Neural progenitor cell (in vitro differentiated cells): ENCODE measurements around the gene INSR.

Experiments used
- EZH2 ChIP-seq: fragments of 200-600 bp; sonication (generic); IDR thresholded peaks from 2 replicates; pipeline ENCODE4 v1.6.1; 2017; ENCODE audit warnings: antibody characterized with exemption, mild to moderate bottlenecking, moderate library complexity
- TF ChIP-seq, protein P1 (sequence below): fragments of 200-600 bp; sonication (generic); IDR thresholded peaks from 2 replicates; pipeline ENCODE4 v1.5.1; 2017; ENCODE audit warnings: antibody characterized with exemption, mild to moderate bottlenecking

DNA sequence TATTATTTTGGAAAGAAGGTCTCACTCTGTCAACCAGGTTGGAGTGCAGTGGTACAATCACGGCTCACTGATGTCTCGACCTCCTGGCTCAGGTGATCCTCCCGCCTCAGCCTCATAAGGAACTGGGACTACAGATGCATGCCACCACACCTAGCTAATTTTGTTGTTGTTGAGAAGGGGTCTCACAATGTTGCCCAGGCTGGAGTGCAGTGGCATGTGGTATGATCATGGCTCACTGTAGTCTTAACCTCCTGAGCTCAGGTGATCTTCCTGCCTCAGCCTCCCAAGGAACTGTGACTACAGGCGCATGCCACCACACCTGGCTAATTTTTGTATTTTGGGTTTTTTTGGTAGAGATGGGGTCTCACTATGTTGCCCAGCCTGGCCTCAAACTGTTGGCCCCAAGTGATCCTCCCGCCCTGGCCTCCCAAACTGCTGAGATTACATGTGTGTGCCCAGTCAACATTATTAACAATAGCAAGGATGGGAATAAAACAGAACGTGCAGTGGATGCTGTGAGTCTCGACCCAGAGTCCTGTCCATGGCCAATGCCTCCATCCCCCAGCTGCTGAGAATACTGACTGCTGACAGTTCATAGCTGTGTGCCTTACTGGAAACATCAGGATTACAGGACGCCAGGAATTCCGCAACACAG lies 230.3 kb downstream of the INSR start:
- TF ChIP-seq, protein P1, sequence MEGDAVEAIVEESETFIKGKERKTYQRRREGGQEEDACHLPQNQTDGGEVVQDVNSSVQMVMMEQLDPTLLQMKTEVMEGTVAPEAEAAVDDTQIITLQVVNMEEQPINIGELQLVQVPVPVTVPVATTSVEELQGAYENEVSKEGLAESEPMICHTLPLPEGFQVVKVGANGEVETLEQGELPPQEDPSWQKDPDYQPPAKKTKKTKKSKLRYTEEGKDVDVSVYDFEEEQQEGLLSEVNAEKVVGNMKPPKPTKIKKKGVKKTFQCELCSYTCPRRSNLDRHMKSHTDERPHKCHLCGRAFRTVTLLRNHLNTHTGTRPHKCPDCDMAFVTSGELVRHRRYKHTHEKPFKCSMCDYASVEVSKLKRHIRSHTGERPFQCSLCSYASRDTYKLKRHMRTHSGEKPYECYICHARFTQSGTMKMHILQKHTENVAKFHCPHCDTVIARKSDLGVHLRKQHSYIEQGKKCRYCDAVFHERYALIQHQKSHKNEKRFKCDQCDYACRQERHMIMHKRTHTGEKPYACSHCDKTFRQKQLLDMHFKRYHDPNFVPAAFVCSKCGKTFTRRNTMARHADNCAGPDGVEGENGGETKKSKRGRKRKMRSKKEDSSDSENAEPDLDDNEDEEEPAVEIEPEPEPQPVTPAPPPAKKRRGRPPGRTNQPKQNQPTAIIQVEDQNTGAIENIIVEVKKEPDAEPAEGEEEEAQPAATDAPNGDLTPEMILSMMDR: no peak
- no peak for TF ChIP-seq EZH2
